ENCODE data around the gene P2RX1. TPM values are rescaled to one million over a fixed set of nuclear protein-coding genes. Genes with fewer than 3 reads are reported as not detected.
"Not testable (repeated sequence)": the region's sequence is repeated elsewhere in the genome, so short reads cannot be mapped to it uniquely, and the experiment has no call there.

Gene P2RX1
- polyA plus RNA-seq, 2 of the 4 experiments (the other 2 are of a cell fraction), result 0.05 to 0.13 TPM

- ATAC-seq (no peak), FAIRE-seq (no peak), DNase-seq (ENCODE audit: low read depth in 1 of 2, low spot score in 1 of 2) (no peak)
- peak; percentile 39 for TF ChIP-seq ZC3H11A (IDR thresholded peaks at IDR 0.05)
- TF ChIP-seq GATA3 (IDR thresholded peaks at IDR 0.05; ENCODE audit: borderline replicate concordance), result no peak
- no peak for TF ChIP-seq FOSB (CRISPR knock-in tag; IDR thresholded peaks at IDR 0.05)
- Histone ChIP-seq H3K4me1 (no peaks in the 10 kb centered on the region), H3K9me3 (no peaks in the 10 kb centered on the region), H3K27ac (no peak overlapping the region), H3K4me2 (no peak overlapping the region), H3K4me3 (no peak overlapping the region)
- WGBS (ENCODE audit: missing lambda C conversion rate), result 94% methylated on average over 17 of the region's 17 CpGs
- CTCF ChIA-PET, result interaction anchor here (1.8 to 6.7 kb wide), 3 partner anchors 13 to 36 kb away, joined by 4 to 30 read pairs (median 29); partner anchors contain the start of genes ATP2A3 and P2RX1
- POLR2A ChIA-PET, result no interaction called here
Observed at GRCh38 chr17:3951003-3951402, 34.7 kb upstream of the P2RX1 start.

GRCh38 chr17:3950584-3950983 is 34.3 kb upstream of the P2RX1 start:
- Histone ChIP-seq H3K9me3 (no peaks in the 10 kb centered on the region), H3K4me3 (no peak overlapping the region), H3K4me2 (no peak overlapping the region), H3K27ac (no peak overlapping the region), H3K4me1 (no peaks in the 10 kb centered on the region)
- FAIRE-seq (no peak), ATAC-seq (no peak), DNase-seq (ENCODE audit: low read depth in 1 of 2, low spot score in 1 of 2) (no peak)
- TF ChIP-seq CHD4 (IDR thresholded peaks at IDR 0.05; ENCODE audit: borderline replicate concordance) (no peak), MYC (IDR thresholded peaks at IDR 0.05; ENCODE audit: borderline replicate concordance, low read length) (no peak)
- POLR2A ChIA-PET, result no interaction called here
- 86% methylated on average over 12 of the region's 12 CpGs for WGBS (ENCODE audit: missing lambda C conversion rate)
- CTCF ChIA-PET, result interaction anchor here (1.1 to 4.1 kb wide), 4 partner anchors 14 to 35 kb away, joined by 3 to 29 read pairs (median 5); partner anchors contain the start of genes ATP2A3 and P2RX1

- H3K9me3 ChIP-seq, result no peaks in the 10 kb centered on the region
- H3K4me2 ChIP-seq, result no peak overlapping the region
- 50% methylated on average over 3 of the region's 3 CpGs for WGBS (ENCODE audit: missing lambda C conversion rate)
- no peak overlapping the region for H3K27ac ChIP-seq
- no peak overlapping the region for H3K4me3 ChIP-seq
- ChIA-PET POLR2A (no interaction called here), CTCF (interaction anchor here (0.6 to 4.1 kb wide), 9 partner anchors 15 to 96 kb away, joined by 3 to 29 read pairs (median 6); partner anchors contain the start of genes ATP2A3 and P2RX1)
- TF ChIP-seq RARB (CRISPR knock-in tag; IDR thresholded peaks at IDR 0.05), result no peak
- no peak for TF ChIP-seq EP300 (IDR thresholded peaks at IDR 0.05)
- TF ChIP-seq JUNB (IDR thresholded peaks at IDR 0.05), result no peak
- TF ChIP-seq POLR2AphosphoS2 (conservative IDR thresholded peaks at IDR 0.05; ENCODE audit: low read length), result no peak
- no peak for TF ChIP-seq USF2 (IDR thresholded peaks at IDR 0.05)
- no peak for TF ChIP-seq ZNF302 (CRISPR knock-in tag; IDR thresholded peaks at IDR 0.05)
- TF ChIP-seq EHF (CRISPR knock-in tag; IDR thresholded peaks at IDR 0.05), result no peak
- TF ChIP-seq E2F6 (IDR thresholded peaks at IDR 0.05; ENCODE audit: borderline replicate concordance, low read depth), result no peak
- no peak for TF ChIP-seq CEBPB (IDR thresholded peaks at IDR 0.05)
- TF ChIP-seq HEYL (CRISPR knock-in tag; IDR thresholded peaks at IDR 0.05), result no peak
- no peak for TF ChIP-seq KDM5A (IDR thresholded peaks at IDR 0.05)
- TF ChIP-seq MAFK (IDR thresholded peaks at IDR 0.05; ENCODE audit: partially characterized antibody), result no peak
- TF ChIP-seq ZSCAN20 (CRISPR knock-in tag; IDR thresholded peaks at IDR 0.05), result no peak
- no peak for TF ChIP-seq RAD21 (conservative IDR thresholded peaks at IDR 0.05 in 1 of 2, IDR thresholded peaks at IDR 0.05 in 1 of 2)
- no peak for TF ChIP-seq PHF8 (IDR thresholded peaks at IDR 0.05; ENCODE audit: borderline replicate concordance, low read depth)
- TF ChIP-seq ATOH8 (CRISPR knock-in tag; IDR thresholded peaks at IDR 0.05; ENCODE audit: low read depth), result no peak
- TF ChIP-seq TFCP2L1 (CRISPR knock-in tag; IDR thresholded peaks at IDR 0.05), result no peak
- no peak for TF ChIP-seq CBX8 (IDR thresholded peaks at IDR 0.05)
- TF ChIP-seq RFX5 (IDR thresholded peaks at IDR 0.05), result no peak
- no peaks in the 10 kb centered on the region for H3K4me1 ChIP-seq
- FAIRE-seq (no peak), ATAC-seq (no peak), DNase-seq (ENCODE audit: low read depth in 1 of 2, low spot score in 1 of 2) (no peak)
Observed at GRCh38 chr17:3949418-3949817, 33.2 kb upstream of the P2RX1 start.

GRCh38 chr17:3948551-3948950 is 32.3 kb upstream of the P2RX1 start:
- ChIA-PET POLR2A (interaction anchor here (0.5 to 0.7 kb wide), 2 partner anchors 97 to 195 kb away, joined by 4 read pairs; partner anchors contain the start of gene CYB5D2), CTCF (interaction anchor here (1.0 to 4.1 kb wide), 9 partner anchors 12 to 211 kb away, joined by 3 to 29 read pairs (median 6); partner anchors contain the start of gene P2RX1)
- WGBS (ENCODE audit: missing lambda C conversion rate), result 78% methylated on average over 3 of the region's 3 CpGs
- not testable (repeated sequence) for ATAC-seq; H3K9me3 ChIP-seq; H3K4me1 ChIP-seq; H3K4me3 ChIP-seq; DNase-seq (ENCODE audit: low read depth in 1 of 2, low spot score in 1 of 2); H3K27ac ChIP-seq; H3K4me2 ChIP-seq; FAIRE-seq
